GM23248 (cell line): ENCODE data around the gene CRP. TPM values are rescaled to one million over a fixed set of nuclear protein-coding genes. Genes with fewer than 3 reads are reported as not detected.

Source experiments
- DNase-seq: peaks from one replicate; pipeline ENCODE4 v3.0.0-alpha.2; 2015
- H2AFZ ChIP-seq: fragments of 200-600 bp; sonication (generic); 2 replicates; pipeline ENCODE4 v1.6.1; 2016; ENCODE audit warnings: antibody characterized with exemption
- H3F3A ChIP-seq: fragments of 200-600 bp; sonication (generic); 2 replicates; pipeline ENCODE4 v1.6.1; 2016; ENCODE audit warnings: mild to moderate bottlenecking, antibody characterized with exemption, mixed run types; ENCODE audit not compliant: insufficient read depth
- H3K27ac ChIP-seq: fragments of 200-600 bp; sonication (generic); 2 replicates; pipeline ENCODE4 v1.5.1; 2016; ENCODE audit warnings: mild to moderate bottlenecking
- H3K27me3 ChIP-seq: fragments of 200-600 bp; sonication (generic); replicated peaks from 2 replicates; pipeline ENCODE4 v1.6.1; 2016; ENCODE audit warnings: mild to moderate bottlenecking; ENCODE audit not compliant: insufficient read depth
- H3K36me3 ChIP-seq: fragments of 200-600 bp; sonication (generic); 2 replicates; pipeline ENCODE4 v1.6.1; 2016; ENCODE audit warnings: low read depth, mild to moderate bottlenecking
- H3K4me1 ChIP-seq: fragments of 200-600 bp; sonication (generic); 2 replicates; pipeline ENCODE4 v1.6.1; 2016; ENCODE audit warnings: mild to moderate bottlenecking; ENCODE audit not compliant: insufficient read depth
- H3K4me2 ChIP-seq: fragments of 200-600 bp; sonication (generic); one replicate; pipeline ENCODE4 v1.6.1; 2016; ENCODE audit warnings: mild to moderate bottlenecking; ENCODE audit not compliant: unreplicated experiment
- H3K4me3 ChIP-seq: fragments of 200-600 bp; sonication (generic); 2 replicates; pipeline ENCODE4 v1.5.1; 2016; ENCODE audit warnings: mild to moderate bottlenecking
- H3K79me2 ChIP-seq: fragments of 200-600 bp; sonication (generic); 2 replicates; pipeline ENCODE4 v1.6.1; 2016; ENCODE audit warnings: mild to moderate bottlenecking; ENCODE audit not compliant: insufficient read depth
- H3K9ac ChIP-seq: fragments of 200-600 bp; sonication (generic); 2 replicates; pipeline ENCODE4 v1.6.1; 2016; ENCODE audit warnings: mild to moderate bottlenecking
- H3K9me2 ChIP-seq: fragments of 200-600 bp; sonication (generic); 2 replicates; pipeline ENCODE4 v1.6.1; 2016; ENCODE audit warnings: mixed run types, mild to moderate bottlenecking, moderate library complexity; ENCODE audit not compliant: insufficient read depth
- H3K9me3 ChIP-seq: fragments of 200-600 bp; sonication (generic); one replicate; pipeline ENCODE4 v1.6.1; 2017; ENCODE audit warnings: low read depth
- H4K20me1 ChIP-seq: fragments of 200-600 bp; sonication (generic); 2 replicates; pipeline ENCODE4 v1.6.0; 2016; ENCODE audit not compliant: insufficient read depth
- EZH2 ChIP-seq: fragments of 200-600 bp; sonication (generic); IDR thresholded peaks from 2 replicates; pipeline ENCODE4 v1.6.1; 2018; ENCODE audit warnings: antibody characterized with exemption, mild to moderate bottlenecking; ENCODE audit not compliant: insufficient read depth, poor library complexity, severe bottlenecking
- EZH2phosphoT487 ChIP-seq: fragments of 200-600 bp; sonication (generic); IDR thresholded peaks from 2 replicates; pipeline ENCODE4 v1.6.1; 2018; ENCODE audit warnings: antibody characterized with exemption, moderate library complexity, mild to moderate bottlenecking, low read depth; ENCODE audit not compliant: insufficient read depth
- WGBS, 2 experiments: methylation state at CpG; one replicate each; pipeline ENCODE4 v1.1.6; 2015 to 2017; ENCODE audit warnings: low lambda C conversion rate in 2 of 2, low coverage in 1 of 2; ENCODE audit errors: missing lambda C conversion rate in 2 of 2; 5-methylcytosine and 5-hydroxymethylcytosine counted together
- in situ Hi-C: fragments of 300-500 bp; cut with MboI; formaldehyde crosslinking; loops from 2 replicates; pipeline ENCODE4 v1.15.0; 2020
- polyA plus RNA-seq: library from polyadenylated mRNA; unstranded; fragments of >200 nt; fragmentation: Nextera tagmentation; extraction: Ambion mirVana; gene quantifications from 2 replicates; pipeline ENCODE4 v1.2.1, GENCODE V29; 2016
- total RNA-seq: library from RNA; depleted of rRNA; stranded (reverse); fragments of >200 nt; shearing (Covaris generic); gene quantifications from 2 replicates; pipeline ENCODE4 v1.2.3, GENCODE V29; 2014; rRNA removed

Gene CRP
- total and polyA plus RNA-seq, 2 experiments from 2014 or later: not detected

GRCh38 chr1:159669338-159669737 lies 45.1 kb downstream of the CRP start:
- H3K27ac ChIP-seq: no peak overlapping the region
- H3K9ac ChIP-seq: no peak overlapping the region
- no peaks in the 10 kb centered on the region for H3K79me2 ChIP-seq
- H3K4me2 ChIP-seq: no peak overlapping the region
- no peak for DNase-seq
- no peaks in the 10 kb centered on the region for H3K9me3 ChIP-seq
- no peaks in the 10 kb centered on the region for H3K4me1 ChIP-seq
- in situ Hi-C loops: no loop called here
- WGBS, 2 experiments: 33 to 40% methylated on average over 1 of the region's 1 CpG
- H4K20me1 ChIP-seq: no peaks in the 10 kb centered on the region
- no peaks in the 10 kb centered on the region for H3K27me3 ChIP-seq
- no peak overlapping the region for H2AFZ ChIP-seq
- H3K36me3 ChIP-seq: no peaks in the 10 kb centered on the region
- no peaks in the 10 kb centered on the region for H3F3A ChIP-seq
- TF ChIP-seq EZH2phosphoT487 (no peak), EZH2 (no peak)
- H3K9me2 ChIP-seq: no peaks in the 10 kb centered on the region
- no peak overlapping the region for H3K4me3 ChIP-seq

GRCh38 chr1:159668739-159669138 lies 45.6 kb downstream of the CRP start:
- no peaks in the 10 kb centered on the region for H3K27me3 ChIP-seq
- no peaks in the 10 kb centered on the region for H3K4me1 ChIP-seq
- no peak overlapping the region for H3K4me3 ChIP-seq
- 7% methylated on average over 3 of the region's 3 CpGs for WGBS, 2 experiments
- H3K9me2 ChIP-seq: no peaks in the 10 kb centered on the region
- no peaks in the 10 kb centered on the region for H3K79me2 ChIP-seq
- no peaks in the 10 kb centered on the region for H4K20me1 ChIP-seq
- no peak overlapping the region for H2AFZ ChIP-seq
- no peak for TF ChIP-seq EZH2phosphoT487
- TF ChIP-seq EZH2: no peak
- H3K9ac ChIP-seq: no peak overlapping the region
- no peak overlapping the region for H3K27ac ChIP-seq
- no peaks in the 10 kb centered on the region for H3F3A ChIP-seq
- H3K36me3 ChIP-seq: no peaks in the 10 kb centered on the region
- no peak for DNase-seq
- H3K4me2 ChIP-seq: no peak overlapping the region
- no peaks in the 10 kb centered on the region for H3K9me3 ChIP-seq
- in situ Hi-C loops: no loop called here

GRCh38 chr1:159664247-159664646 lies 50.1 kb downstream of the CRP start:
- no peak for DNase-seq
- H3K9me3 ChIP-seq: no peaks in the 10 kb centered on the region
- no peak overlapping the region for H2AFZ ChIP-seq
- no peaks in the 10 kb centered on the region for H3F3A ChIP-seq
- no peaks in the 10 kb centered on the region for H3K27me3 ChIP-seq
- no peaks in the 10 kb centered on the region for H3K79me2 ChIP-seq
- no peak overlapping the region for H3K9ac ChIP-seq
- no peaks in the 10 kb centered on the region for H3K9me2 ChIP-seq
- in situ Hi-C loops: no loop called here
- no peak overlapping the region for H3K27ac ChIP-seq
- no peak for TF ChIP-seq EZH2phosphoT487
- TF ChIP-seq EZH2: no peak
- H3K36me3 ChIP-seq: no peaks in the 10 kb centered on the region
- H3K4me2 ChIP-seq: no peak overlapping the region
- H4K20me1 ChIP-seq: no peaks in the 10 kb centered on the region
- no peak overlapping the region for H3K4me3 ChIP-seq
- WGBS, 2 experiments: 13 to 25% methylated on average over 3 of the region's 3 CpGs
- no peaks in the 10 kb centered on the region for H3K4me1 ChIP-seq

- no peak overlapping the region for H3K27ac ChIP-seq
- no peak overlapping the region for H3K9ac ChIP-seq
- WGBS, 2 experiments: 20 to 21% methylated on average over 2 of the region's 2 CpGs
- H4K20me1 ChIP-seq: no peaks in the 10 kb centered on the region
- no peaks in the 10 kb centered on the region for H3K4me1 ChIP-seq
- H3K9me3 ChIP-seq: no peaks in the 10 kb centered on the region
- H2AFZ ChIP-seq: no peak overlapping the region
- TF ChIP-seq EZH2phosphoT487 (no peak), EZH2 (no peak)
- no peaks in the 10 kb centered on the region for H3K27me3 ChIP-seq
- H3K4me2 ChIP-seq: no peak overlapping the region
- H3K4me3 ChIP-seq: no peak overlapping the region
- no peaks in the 10 kb centered on the region for H3K9me2 ChIP-seq
- no peaks in the 10 kb centered on the region for H3K36me3 ChIP-seq
- no peaks in the 10 kb centered on the region for H3F3A ChIP-seq
- DNase-seq: no peak
- H3K79me2 ChIP-seq: no peaks in the 10 kb centered on the region
- in situ Hi-C loops: no loop called here
These were observed 50.8 kb downstream of the CRP start for GRCh38 chr1:159663552-159663951.

Other genes with a start within 250 kb of the CRP start
- not detected in 2 replicates for gene OR10J5, start 178.6 kb downstream of the CRP start, total RNA-seq
- gene OR10J5, start 178.6 kb downstream of the CRP start, polyA plus RNA-seq: not detected in 2 replicates
- gene APCS, start 126.8 kb downstream of the CRP start, total RNA-seq: not detected in 2 replicates
- not detected in 2 replicates for gene APCS, start 126.8 kb downstream of the CRP start, polyA plus RNA-seq
- 32.6 and 33.8 TPM in 2 replicates for gene DUSP23, start 66.4 kb upstream of the CRP start, total RNA-seq
- gene DUSP23, start 66.4 kb upstream of the CRP start, polyA plus RNA-seq: 51.4 and 52.1 TPM in 2 replicates
- not detected in 2 replicates for gene FCRL6, start 87.8 kb upstream of the CRP start, total RNA-seq
- not detected in 2 replicates for gene FCRL6, start 87.8 kb upstream of the CRP start, polyA plus RNA-seq
- not detected in 2 replicates for gene SLAMF8, start 112.3 kb upstream of the CRP start, total RNA-seq
- gene SLAMF8, start 112.3 kb upstream of the CRP start, polyA plus RNA-seq: 0.16 TPM in 1 of 2 replicates, not detected in the other
- not detected in 2 replicates for gene VSIG8, start 148.1 kb upstream of the CRP start, total RNA-seq
- gene VSIG8, start 148.1 kb upstream of the CRP start, polyA plus RNA-seq: not detected in 2 replicates
- not detected in 2 replicates for gene CFAP45, start 185.6 kb upstream of the CRP start, total RNA-seq
- 0.34 and 0.51 TPM in 2 replicates for gene CFAP45, start 185.6 kb upstream of the CRP start, polyA plus RNA-seq
- 360 and 400 TPM in 2 replicates for gene TAGLN2, start 210.9 kb upstream of the CRP start, total RNA-seq
- gene TAGLN2, start 210.9 kb upstream of the CRP start, polyA plus RNA-seq: 692 and 713 TPM in 2 replicates
- gene IGSF9, start 231.0 kb upstream of the CRP start, total RNA-seq: not detected in 2 replicates
- 0.13 TPM in 1 of 2 replicates, not detected in the other for gene IGSF9, start 231.0 kb upstream of the CRP start, polyA plus RNA-seq
- not detected in 2 replicates for gene SLAMF9, start 239.6 kb upstream of the CRP start, total RNA-seq
- gene SLAMF9, start 239.6 kb upstream of the CRP start, polyA plus RNA-seq: 0.48 and 0.51 TPM in 2 replicates